Measurements from ENCODE around the gene GIMAP8.

DNA sequence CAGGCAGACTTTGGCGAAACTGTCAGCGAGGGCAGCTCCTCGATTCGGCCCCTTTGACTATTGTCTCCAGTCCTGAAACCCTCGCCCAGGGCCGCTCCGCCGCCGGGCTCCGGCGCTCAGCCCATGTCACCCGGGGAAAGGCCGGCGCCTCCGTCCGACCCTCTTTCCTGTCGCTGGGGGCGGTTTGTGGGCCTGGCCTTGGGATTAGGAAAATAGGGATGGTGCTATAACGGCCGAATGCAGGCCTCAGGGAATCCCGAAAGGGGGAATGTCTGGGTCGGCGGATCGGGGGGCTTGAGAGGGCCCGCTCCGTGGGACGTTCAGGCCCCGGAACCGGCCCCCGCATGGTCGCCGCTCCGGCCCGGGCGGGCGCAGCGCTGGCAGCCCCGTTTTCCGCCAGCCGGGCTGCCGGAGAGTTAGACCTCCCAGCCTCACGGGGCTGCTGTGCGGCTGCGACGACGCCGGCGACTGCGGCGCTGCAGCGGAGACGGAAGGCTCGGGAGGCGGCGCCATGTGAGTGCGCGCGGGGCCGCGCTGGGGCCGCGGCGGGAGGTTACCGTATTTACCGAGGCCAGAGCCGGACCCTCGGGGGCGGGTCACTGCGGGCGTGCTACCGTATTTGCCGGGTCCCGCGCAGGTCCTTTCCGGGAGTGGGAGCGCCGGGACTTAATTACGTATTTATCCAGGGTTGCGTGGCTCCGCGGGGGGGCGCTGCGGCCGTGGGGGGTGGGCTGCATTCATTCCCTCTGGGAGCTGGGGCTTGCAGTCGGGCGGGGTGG lies 45.4 kb upstream of the GIMAP8 start:
- TF ChIP-seq, protein P1, sequence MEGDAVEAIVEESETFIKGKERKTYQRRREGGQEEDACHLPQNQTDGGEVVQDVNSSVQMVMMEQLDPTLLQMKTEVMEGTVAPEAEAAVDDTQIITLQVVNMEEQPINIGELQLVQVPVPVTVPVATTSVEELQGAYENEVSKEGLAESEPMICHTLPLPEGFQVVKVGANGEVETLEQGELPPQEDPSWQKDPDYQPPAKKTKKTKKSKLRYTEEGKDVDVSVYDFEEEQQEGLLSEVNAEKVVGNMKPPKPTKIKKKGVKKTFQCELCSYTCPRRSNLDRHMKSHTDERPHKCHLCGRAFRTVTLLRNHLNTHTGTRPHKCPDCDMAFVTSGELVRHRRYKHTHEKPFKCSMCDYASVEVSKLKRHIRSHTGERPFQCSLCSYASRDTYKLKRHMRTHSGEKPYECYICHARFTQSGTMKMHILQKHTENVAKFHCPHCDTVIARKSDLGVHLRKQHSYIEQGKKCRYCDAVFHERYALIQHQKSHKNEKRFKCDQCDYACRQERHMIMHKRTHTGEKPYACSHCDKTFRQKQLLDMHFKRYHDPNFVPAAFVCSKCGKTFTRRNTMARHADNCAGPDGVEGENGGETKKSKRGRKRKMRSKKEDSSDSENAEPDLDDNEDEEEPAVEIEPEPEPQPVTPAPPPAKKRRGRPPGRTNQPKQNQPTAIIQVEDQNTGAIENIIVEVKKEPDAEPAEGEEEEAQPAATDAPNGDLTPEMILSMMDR (IDR thresholded peaks at IDR 0.05; ENCODE audit: low read length): peak; percentile 50
- no peak for TF ChIP-seq EZH2 (optimal IDR thresholded peaks at IDR 0.05; ENCODE audit: low read depth, low read length)
- TF ChIP-seq EZH2phosphoT487 (IDR thresholded peaks at IDR 0.05; ENCODE audit: low read length): no peak
